WTC11 (cell line): ENCODE measurements around the gene JMJD4.

Experiments used
- CTCF ChIP-seq: fragments of 200-600 bp; IDR thresholded peaks from 2 replicates; pipeline ENCODE4 v1.8.0; 2022; ENCODE audit warnings: antibody characterized with exemption
- E2F1 ChIP-seq: sonication (generic); formaldehyde crosslinking; IDR thresholded peaks from 2 replicates; pipeline ENCODE4 v1.8.0; 2022; ENCODE audit warnings: mild to moderate bottlenecking, missing genetic modification reagents
- ESRRA ChIP-seq: sonication (generic); formaldehyde crosslinking; IDR thresholded peaks from 2 replicates; pipeline ENCODE4 v1.8.1; 2022; ENCODE audit warnings: mild to moderate bottlenecking, missing genetic modification reagents, borderline replicate concordance
- FOXP4 ChIP-seq: sonication (generic); formaldehyde crosslinking; IDR thresholded peaks from 2 replicates; pipeline ENCODE4 v1.8.0; 2022; ENCODE audit warnings: mild to moderate bottlenecking, missing genetic modification reagents
- MLX ChIP-seq: sonication (generic); formaldehyde crosslinking; IDR thresholded peaks from 2 replicates; pipeline ENCODE4 v1.8.1; 2023; ENCODE audit warnings: mild to moderate bottlenecking, missing genetic modification reagents, moderate library complexity
- NFE2L1 ChIP-seq: sonication (generic); formaldehyde crosslinking; IDR thresholded peaks from 2 replicates; pipeline ENCODE4 v1.8.1; 2023; ENCODE audit warnings: missing genetic modification reagents
- NR1H2 ChIP-seq: sonication (generic); formaldehyde crosslinking; IDR thresholded peaks from 2 replicates; pipeline ENCODE4 v1.9.0; 2021; ENCODE audit warnings: mild to moderate bottlenecking, moderate library complexity, missing genetic modification reagents
- TCF7 ChIP-seq: sonication (generic); formaldehyde crosslinking; IDR thresholded peaks from 2 replicates; pipeline ENCODE4 v1.8.0; 2022; ENCODE audit warnings: mild to moderate bottlenecking, low read depth, missing genetic modification reagents, moderate library complexity
- TEAD4 ChIP-seq: sonication (generic); formaldehyde crosslinking; IDR thresholded peaks from 2 replicates; pipeline ENCODE4 v1.8.0; 2022; ENCODE audit warnings: mild to moderate bottlenecking, missing genetic modification reagents
- USF2 ChIP-seq: sonication (generic); formaldehyde crosslinking; IDR thresholded peaks from 2 replicates; pipeline ENCODE4 v1.8.1; 2023; ENCODE audit warnings: mild to moderate bottlenecking, missing genetic modification reagents, moderate library complexity
- ZNF121 ChIP-seq: sonication (generic); formaldehyde crosslinking; IDR thresholded peaks from 2 replicates; pipeline ENCODE4 v1.8.0; 2023; ENCODE audit warnings: missing genetic modification reagents

GRCh38 chr1:227758366-227758765 lies 23.3 kb upstream of the JMJD4 start:
- no peak for TF ChIP-seq ESRRA (CRISPR knock-in tag)
- no peak for TF ChIP-seq MLX
- no peak for TF ChIP-seq FOXP4 (CRISPR knock-in tag)
- no peak for TF ChIP-seq NFE2L1
- TF ChIP-seq E2F1 (CRISPR knock-in tag): no peak
- TF ChIP-seq CTCF: no peak
- no peak for TF ChIP-seq TEAD4 (CRISPR knock-in tag)
- TF ChIP-seq TCF7 (CRISPR knock-in tag): no peak
- TF ChIP-seq USF2 (CRISPR knock-in tag): no peak
- no peak for TF ChIP-seq ZNF121 (CRISPR knock-in tag)
- no peak for TF ChIP-seq NR1H2 (CRISPR knock-in tag)
